Activated T-cell treated with anti-CD3 and anti-CD28 coated beads, Interleukin-2, amount 50 U/mL, for 24 hours (primary cell): ENCODE measurements around the gene LKAAEAR1.
"Not testable (repeated sequence)": the region's sequence is repeated elsewhere in the genome, so short reads cannot be mapped to it uniquely, and the experiment has no call there.

Experiments
- DNase-seq: peaks from one replicate; pipeline ENCODE4 v3.0.0-alpha.2; 2020
- H3K27ac Mint-ChIP-seq: 2 replicates; pipeline ENCODE4 v1.8.0; 2020; ENCODE audit warnings: mild to moderate bottlenecking, mixed read lengths
- H3K27me3 Mint-ChIP-seq: 2 replicates; pipeline ENCODE4 v1.8.0; 2020; ENCODE audit warnings: mixed read lengths
- H3K36me3 Mint-ChIP-seq: 2 replicates; pipeline ENCODE4 v1.8.0; 2020; ENCODE audit warnings: low read depth, mixed read lengths
- H3K4me1 Mint-ChIP-seq: 2 replicates; pipeline ENCODE4 v1.8.0; 2020; ENCODE audit warnings: low read depth, mixed read lengths
- H3K4me3 Mint-ChIP-seq: 2 replicates; pipeline ENCODE4 v1.8.0; 2020; ENCODE audit warnings: mild to moderate bottlenecking, moderate library complexity, mixed read lengths
- H3K9me3 Mint-ChIP-seq: 2 replicates; pipeline ENCODE4 v1.8.0; 2020; ENCODE audit warnings: mixed read lengths

The LKAAEAR1 gene

DNA sequence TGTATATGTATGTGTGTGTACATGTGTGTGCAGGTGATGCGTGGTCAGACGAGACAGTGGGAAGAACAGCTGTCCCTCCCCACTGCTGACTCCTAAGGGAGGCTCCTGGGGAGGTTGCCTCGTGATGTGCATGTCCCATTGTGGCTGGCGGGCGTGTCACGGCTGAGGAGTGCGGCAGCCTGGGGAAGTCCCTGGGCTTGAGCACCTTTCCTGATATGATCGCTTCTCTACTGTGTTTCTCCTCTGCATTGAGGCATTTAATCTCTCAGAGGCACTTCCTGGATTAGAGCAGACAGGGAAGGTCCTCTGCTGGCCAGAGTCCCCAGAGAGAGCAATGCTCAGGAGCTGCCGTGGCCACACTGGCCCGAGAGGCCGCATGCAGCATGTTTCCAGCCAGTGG lies 11.7 kb upstream of the LKAAEAR1 start:
- no peaks in the 10 kb centered on the region for H3K36me3 Mint-ChIP-seq
- H3K27ac Mint-ChIP-seq, result no peak overlapping the region
- H3K9me3 Mint-ChIP-seq, result peaks cover 3% of the 10 kb centered on the region
- DNase-seq, result no peak
- peaks cover 9% of the 10 kb centered on the region for H3K4me1 Mint-ChIP-seq
- no peak overlapping the region for H3K4me3 Mint-ChIP-seq
- peaks cover under 1% of the 10 kb centered on the region for H3K27me3 Mint-ChIP-seq

DNA sequence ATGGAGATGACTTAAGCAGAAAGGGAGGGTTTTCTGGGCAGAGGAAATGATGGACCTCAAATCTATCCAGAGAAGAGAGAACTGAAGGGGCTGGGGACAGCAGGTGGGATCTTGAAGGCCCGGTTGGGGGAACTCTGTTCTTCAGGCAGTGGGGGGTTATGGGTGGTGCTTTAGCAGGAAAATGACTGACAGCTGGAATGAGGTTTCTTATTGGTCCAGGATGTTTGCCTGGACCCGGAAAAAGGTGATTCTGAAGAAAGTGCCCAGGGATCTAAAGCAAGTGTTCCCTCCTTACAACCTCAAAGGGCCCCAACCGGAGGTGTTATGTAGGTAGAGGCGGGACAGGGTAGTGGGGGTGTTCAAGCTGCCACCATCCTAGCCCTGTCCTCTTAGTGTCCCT lies 11.3 kb upstream of the LKAAEAR1 start:
- Mint-ChIP-seq H3K36me3 (no peaks in the 10 kb centered on the region), H3K27ac (no peak overlapping the region)

DNA sequence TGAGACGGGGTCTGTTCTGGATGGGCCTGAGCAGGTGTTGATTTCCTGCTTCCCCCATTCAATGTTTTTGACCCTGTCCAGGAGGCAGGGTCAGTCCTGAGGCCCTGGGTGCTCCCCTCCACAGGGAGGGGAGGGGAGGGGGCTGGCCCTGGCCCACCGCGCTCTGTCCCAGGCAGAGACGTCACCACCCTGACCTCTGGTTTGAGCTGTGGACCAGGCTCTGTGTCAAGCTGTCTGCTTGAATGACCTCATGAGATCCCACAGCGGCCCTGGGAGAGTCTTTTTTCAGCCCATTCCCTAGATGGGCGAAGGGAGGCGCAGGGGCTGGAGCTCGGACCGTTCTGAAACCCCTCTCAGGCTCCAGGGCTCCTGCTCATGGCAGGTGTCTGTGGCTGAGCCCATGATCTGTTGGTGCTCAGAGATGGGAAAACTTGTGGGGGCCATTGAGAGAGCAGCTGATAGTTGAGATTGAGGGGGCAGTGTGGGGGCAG lies 8.9 kb upstream of the LKAAEAR1 start:
- Mint-ChIP-seq H3K4me3 (no peak overlapping the region), H3K27ac (peak overlapping the region; percentile 52), H3K36me3 (no peaks in the 10 kb centered on the region), H3K27me3 (no peaks in the 10 kb centered on the region), H3K9me3 (peaks cover 3% of the 10 kb centered on the region), H3K4me1 (peaks cover 1% of the 10 kb centered on the region)
- DNase-seq, result no peak

More for the DNA sequence above, 11.3 kb upstream of the LKAAEAR1 start:
- Mint-ChIP-seq H3K27me3 (no peaks in the 10 kb centered on the region), H3K4me1 (peaks cover 6% of the 10 kb centered on the region), H3K9me3 (peaks cover 3% of the 10 kb centered on the region), H3K4me3 (no peak overlapping the region)
- DNase-seq, result no peak

DNA sequence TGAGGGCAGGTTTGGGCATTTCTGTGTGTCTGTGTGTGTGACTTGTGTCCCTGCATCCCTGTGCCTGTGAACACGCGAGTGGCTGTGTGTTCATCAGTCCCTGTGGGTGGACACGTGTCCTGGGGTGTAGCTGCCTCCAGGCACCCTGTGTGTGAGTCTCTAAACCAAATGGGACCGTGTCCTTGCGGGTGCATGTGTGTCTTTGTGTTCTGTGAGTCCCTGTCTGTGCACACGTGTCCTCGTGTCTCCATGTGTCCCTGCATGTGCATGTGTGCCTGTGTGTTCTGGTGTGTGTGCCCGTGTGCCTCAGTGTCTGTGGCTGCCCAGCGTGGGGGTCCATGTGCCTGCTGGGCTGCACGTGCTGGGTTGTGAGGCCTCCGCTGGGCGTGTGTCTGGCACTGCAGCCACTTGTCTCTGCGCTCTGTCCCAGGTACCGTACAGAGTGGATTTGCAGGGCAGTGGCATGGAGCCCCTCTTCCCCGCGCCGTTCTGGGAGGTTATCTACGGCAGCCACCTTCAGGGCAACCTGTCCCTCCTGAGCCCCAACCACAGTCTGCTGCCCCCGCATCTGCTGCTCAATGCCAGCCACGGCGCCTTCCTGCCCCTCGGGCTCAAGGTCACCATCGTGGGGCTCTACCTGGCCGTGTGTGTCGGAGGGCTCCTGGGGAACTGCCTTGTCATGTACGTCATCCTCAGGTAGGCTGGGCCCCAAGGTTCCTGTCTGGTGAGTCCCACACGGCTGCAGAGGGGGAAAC lies 8.2 kb upstream of the LKAAEAR1 start:
- no peak overlapping the region for H3K27ac Mint-ChIP-seq
- peaks cover 1% of the 10 kb centered on the region for H3K4me1 Mint-ChIP-seq
- no peaks in the 10 kb centered on the region for H3K36me3 Mint-ChIP-seq
- no peak overlapping the region for H3K4me3 Mint-ChIP-seq
- no peak for DNase-seq
- H3K9me3 Mint-ChIP-seq, result peaks cover 3% of the 10 kb centered on the region
- no peaks in the 10 kb centered on the region for H3K27me3 Mint-ChIP-seq

DNA sequence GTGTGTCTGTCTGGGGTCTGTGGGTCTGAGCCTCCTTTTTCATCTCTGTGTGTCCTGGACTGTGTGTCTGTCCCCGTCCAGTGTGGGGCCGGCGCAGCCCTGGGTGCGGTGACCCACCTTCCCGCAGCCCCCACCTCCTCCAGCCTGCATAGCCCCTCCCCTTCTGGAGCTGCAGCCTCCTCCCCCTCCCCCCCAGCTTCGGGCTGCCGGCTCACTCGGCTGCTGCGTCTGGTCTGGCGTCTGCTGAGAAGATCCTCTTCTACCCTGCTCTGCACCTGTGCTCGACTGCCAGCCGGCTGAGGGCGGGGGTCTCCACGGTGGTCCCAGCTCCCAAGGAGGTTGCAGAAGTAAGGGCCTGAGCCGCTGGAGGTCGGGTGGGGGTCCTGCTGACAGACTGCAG lies 7.6 kb upstream of the LKAAEAR1 start:
- Mint-ChIP-seq H3K9me3 (peaks cover under 1% of the 10 kb centered on the region), H3K27ac (no peak overlapping the region)

DNA sequence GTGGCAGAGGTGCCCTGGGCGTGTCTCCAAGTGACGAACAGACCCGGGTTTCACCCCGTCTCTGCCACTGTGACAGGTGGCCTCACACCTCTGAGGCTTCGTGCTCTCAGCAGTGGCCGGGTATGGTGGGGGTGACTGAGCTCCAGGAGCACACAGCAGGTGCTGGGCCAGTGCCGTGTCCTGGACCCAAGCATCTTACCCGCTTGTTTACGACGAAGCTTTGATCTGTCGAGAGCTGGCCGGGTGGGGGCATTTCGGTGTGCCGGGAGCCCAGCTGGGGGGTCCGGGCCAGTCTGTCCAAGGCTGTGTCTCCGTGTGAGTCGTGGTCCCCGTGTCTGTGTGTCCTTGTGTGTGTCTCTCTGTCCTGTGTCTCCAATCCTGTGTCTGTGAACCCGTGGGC lies 7.1 kb upstream of the LKAAEAR1 start:
- H3K36me3 Mint-ChIP-seq, result no peaks in the 10 kb centered on the region
- H3K9me3 Mint-ChIP-seq, result no peaks in the 10 kb centered on the region
- H3K27me3 Mint-ChIP-seq, result no peaks in the 10 kb centered on the region
- no peak overlapping the region for H3K27ac Mint-ChIP-seq
- DNase-seq, result no peak
- H3K4me3 Mint-ChIP-seq, result no peak overlapping the region
- peaks cover 1% of the 10 kb centered on the region for H3K4me1 Mint-ChIP-seq

More for the DNA sequence above, 7.6 kb upstream of the LKAAEAR1 start:
- DNase-seq, result no peak
- no peaks in the 10 kb centered on the region for H3K36me3 Mint-ChIP-seq
- H3K27me3 Mint-ChIP-seq, result no peaks in the 10 kb centered on the region
- H3K4me3 Mint-ChIP-seq, result no peak overlapping the region
- peaks cover 1% of the 10 kb centered on the region for H3K4me1 Mint-ChIP-seq

DNA sequence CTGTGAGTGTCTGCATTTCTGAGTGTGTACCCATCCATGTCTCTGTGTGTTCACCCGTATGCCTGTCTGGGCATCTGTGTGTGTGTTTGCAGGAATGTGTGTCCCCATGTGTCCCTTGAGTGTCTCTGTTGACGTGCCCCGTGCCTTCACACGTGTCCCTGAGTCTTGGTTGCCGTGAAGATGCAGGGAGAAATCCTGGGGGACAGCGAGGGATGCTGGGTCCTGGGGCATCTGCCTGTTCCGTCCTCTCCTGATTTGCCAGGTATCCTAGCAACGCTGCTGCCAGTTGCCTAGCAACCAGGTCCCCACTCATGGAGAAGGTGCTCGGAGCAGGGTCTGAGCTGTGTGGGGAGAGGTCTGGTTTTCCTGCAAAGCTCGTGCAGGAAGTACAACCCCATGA lies 6.0 kb upstream of the LKAAEAR1 start:
- peaks cover 5% of the 10 kb centered on the region for H3K27me3 Mint-ChIP-seq
- no peaks in the 10 kb centered on the region for H3K36me3 Mint-ChIP-seq
- H3K9me3 Mint-ChIP-seq, result no peaks in the 10 kb centered on the region
- DNase-seq, result no peak
- no peak overlapping the region for H3K27ac Mint-ChIP-seq
- peaks cover 1% of the 10 kb centered on the region for H3K4me1 Mint-ChIP-seq
- H3K4me3 Mint-ChIP-seq, result no peak overlapping the region

GRCh38 chr20:64088586-64088985 lies 4.4 kb upstream of the LKAAEAR1 start:
- not testable (repeated sequence) for DNase-seq, H3K4me1 Mint-ChIP-seq, H3K36me3 Mint-ChIP-seq, H3K9me3 Mint-ChIP-seq, H3K27ac Mint-ChIP-seq, H3K4me3 Mint-ChIP-seq
- peaks cover 12% of the 10 kb centered on the region for H3K27me3 Mint-ChIP-seq

DNA sequence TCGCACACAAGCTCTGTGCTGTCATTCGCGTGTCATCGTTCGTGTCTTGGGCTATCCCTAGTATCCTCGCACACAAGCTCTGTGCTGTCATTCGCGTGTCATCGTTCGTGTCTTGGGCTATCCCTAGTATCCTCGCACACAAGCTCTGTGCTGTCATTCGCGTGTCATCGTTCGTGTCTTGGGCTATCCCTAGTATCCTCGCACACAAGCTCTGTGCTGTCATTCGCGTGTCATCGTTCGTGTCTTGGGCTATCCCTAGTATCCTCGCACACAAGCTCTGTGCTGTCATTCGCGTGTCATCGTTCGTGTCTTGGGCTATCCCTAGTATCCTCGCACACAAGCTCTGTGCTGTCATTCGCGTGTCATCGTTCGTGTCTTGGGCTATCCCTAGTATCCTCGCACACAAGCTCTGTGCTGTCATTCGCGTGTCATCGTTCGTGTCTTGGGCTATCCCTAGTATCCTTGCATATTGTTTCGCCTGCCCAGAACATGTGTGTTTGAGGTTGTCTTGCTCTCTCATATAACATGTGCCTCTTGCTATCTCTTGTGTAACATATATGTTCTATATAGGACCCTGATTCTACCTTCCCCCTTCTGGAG lies 3.1 kb upstream of the LKAAEAR1 start:
- Mint-ChIP-seq H3K4me1 (peaks cover 13% of the 10 kb centered on the region), H3K27me3 (peaks cover 12% of the 10 kb centered on the region)
- H3K9me3 Mint-ChIP-seq, H3K36me3 Mint-ChIP-seq, DNase-seq, H3K4me3 Mint-ChIP-seq, H3K27ac Mint-ChIP-seq: not testable (repeated sequence)

- Mint-ChIP-seq H3K36me3 (no peaks in the 10 kb centered on the region), H3K27me3 (peaks cover 16% of the 10 kb centered on the region), H3K4me3 (no peak overlapping the region), H3K9me3 (no peaks in the 10 kb centered on the region), H3K4me1 (peaks cover 17% of the 10 kb centered on the region), H3K27ac (no peak overlapping the region)
- DNase-seq, result no peak
Observed at GRCh38 chr20:64086801-64087200, 2.6 kb upstream of the LKAAEAR1 start.

DNA sequence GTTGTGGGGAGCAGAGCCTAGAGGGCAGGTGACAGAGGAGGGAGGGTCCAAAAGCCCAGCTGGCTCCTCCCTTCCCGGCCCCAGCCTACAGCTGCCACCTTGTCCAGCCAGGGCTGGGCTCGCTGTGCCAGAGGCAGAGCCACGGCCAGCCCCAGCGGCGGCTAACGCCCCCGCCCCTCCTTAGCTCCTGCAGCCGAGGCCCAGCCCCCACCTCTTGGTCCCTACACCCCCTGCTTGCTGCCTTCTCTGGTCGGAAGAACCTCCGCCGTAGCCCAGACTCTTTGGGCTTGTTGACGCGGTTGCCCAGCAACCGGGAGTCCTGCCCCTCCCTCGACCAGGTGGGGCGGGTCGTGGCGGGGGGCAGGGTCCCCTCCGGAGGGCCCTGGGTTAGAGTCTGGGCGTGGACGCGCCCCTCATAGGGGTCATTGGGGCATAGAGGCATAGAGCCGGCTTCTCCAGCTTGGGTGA lies 521 bp upstream of the LKAAEAR1 start:
- no peaks in the 10 kb centered on the region for H3K9me3 Mint-ChIP-seq
- H3K27ac Mint-ChIP-seq, result no peak overlapping the region

DNA sequence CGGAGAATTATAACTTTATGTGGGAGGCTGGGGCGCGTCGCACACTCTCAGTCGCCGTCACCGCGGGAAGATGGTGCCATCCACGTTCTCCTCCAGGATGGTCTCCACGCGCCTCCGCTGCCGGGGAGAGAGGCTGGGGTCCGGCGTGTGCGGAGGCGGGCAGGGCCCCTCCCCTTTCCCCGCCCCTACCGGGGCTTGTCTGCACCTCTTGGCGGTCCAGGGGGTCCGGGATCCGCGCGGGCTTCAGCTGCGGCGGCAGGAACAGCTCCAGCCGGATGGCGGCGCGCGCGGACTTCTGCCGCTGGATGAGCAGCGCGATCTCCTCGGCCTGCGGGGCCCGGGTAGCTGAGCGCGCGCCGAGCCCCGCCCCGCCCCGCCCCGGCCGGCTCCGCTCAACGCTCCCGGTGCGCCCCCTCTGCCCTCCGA lies 807 bp downstream of the LKAAEAR1 start:
- Mint-ChIP-seq H3K36me3 (peaks cover 5% of the 10 kb centered on the region), H3K4me3 (peak overlapping the region; percentile 66), H3K27me3 (peaks cover 18% of the 10 kb centered on the region), H3K27ac (no peak overlapping the region), H3K4me1 (peaks cover 33% of the 10 kb centered on the region), H3K9me3 (no peaks in the 10 kb centered on the region)
- DNase-seq, result peak; percentile 84

More for the DNA sequence above, 521 bp upstream of the LKAAEAR1 start:
- Mint-ChIP-seq H3K4me1 (peaks cover 28% of the 10 kb centered on the region), H3K27me3 (peaks cover 18% of the 10 kb centered on the region), H3K4me3 (peak overlapping the region; percentile 75), H3K36me3 (no peaks in the 10 kb centered on the region)
- DNase-seq, result no peak

DNA sequence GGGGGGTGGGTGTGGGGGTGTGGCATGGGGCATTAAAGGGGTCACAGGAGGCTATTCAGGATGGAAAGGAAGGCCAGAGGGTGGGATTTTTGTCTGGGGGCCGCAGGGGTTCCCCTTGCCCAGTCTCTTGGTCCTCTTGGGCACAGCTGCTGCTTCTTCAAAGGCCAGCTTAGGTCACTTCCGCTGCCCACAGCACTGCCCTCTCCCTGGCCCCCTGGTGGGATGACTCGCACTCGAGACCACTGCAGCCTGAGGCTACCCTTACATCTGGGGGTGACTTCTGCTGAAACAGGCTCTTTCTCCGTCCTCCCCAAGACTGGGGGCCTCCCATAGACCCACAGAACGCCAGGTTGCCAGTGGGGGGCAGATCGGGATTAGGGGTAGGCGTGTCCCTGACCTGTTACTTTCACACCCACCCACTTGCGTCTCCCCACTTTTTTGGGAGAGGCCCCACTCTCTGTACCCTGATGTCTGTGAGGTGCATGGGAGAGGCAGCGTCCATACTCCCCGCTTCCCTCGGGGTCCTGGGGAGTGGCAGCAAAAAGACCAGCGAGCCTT lies 1.3 kb downstream of the LKAAEAR1 start:
- DNase-seq, result no peak
- no peak overlapping the region for H3K27ac Mint-ChIP-seq
- H3K4me3 Mint-ChIP-seq, result peak overlapping the region; percentile 66
- H3K9me3 Mint-ChIP-seq, result no peaks in the 10 kb centered on the region
- peaks cover 5% of the 10 kb centered on the region for H3K36me3 Mint-ChIP-seq
- H3K27me3 Mint-ChIP-seq, result peaks cover 18% of the 10 kb centered on the region
- H3K4me1 Mint-ChIP-seq, result peaks cover 37% of the 10 kb centered on the region

GRCh38 chr20:64082126-64082731 lies 2.0 kb downstream of the LKAAEAR1 start:
- Mint-ChIP-seq H3K4me1 (peaks cover 43% of the 10 kb centered on the region), H3K36me3 (peaks cover 6% of the 10 kb centered on the region), H3K27me3 (peaks cover 18% of the 10 kb centered on the region), H3K9me3 (no peaks in the 10 kb centered on the region), H3K4me3 (peak overlapping the region; percentile 29), H3K27ac (no peak overlapping the region)
- no peak for DNase-seq

GRCh38 chr20:64081624-64081964 lies 2.6 kb downstream of the LKAAEAR1 start:
- peaks cover 18% of the 10 kb centered on the region for H3K27me3 Mint-ChIP-seq
- no peaks in the 10 kb centered on the region for H3K9me3 Mint-ChIP-seq
- no peak for DNase-seq
- peaks cover 6% of the 10 kb centered on the region for H3K36me3 Mint-ChIP-seq
- peaks cover 46% of the 10 kb centered on the region for H3K4me1 Mint-ChIP-seq
- H3K27ac Mint-ChIP-seq, result no peak overlapping the region
- no peak overlapping the region for H3K4me3 Mint-ChIP-seq
